IPS DF 19.7 (cell line): ENCODE results near the gene IPO13.

Source experiments
- DNase-seq: peaks from one replicate; pipeline ENCODE4 v3.0.0-alpha.2; 2013; ENCODE audit warnings: low read depth, low spot score

IPO13 gene

GRCh38 chr1:43973981-43974442 lies 27.3 kb downstream of the IPO13 start:
- no peak for DNase-seq

DNA sequence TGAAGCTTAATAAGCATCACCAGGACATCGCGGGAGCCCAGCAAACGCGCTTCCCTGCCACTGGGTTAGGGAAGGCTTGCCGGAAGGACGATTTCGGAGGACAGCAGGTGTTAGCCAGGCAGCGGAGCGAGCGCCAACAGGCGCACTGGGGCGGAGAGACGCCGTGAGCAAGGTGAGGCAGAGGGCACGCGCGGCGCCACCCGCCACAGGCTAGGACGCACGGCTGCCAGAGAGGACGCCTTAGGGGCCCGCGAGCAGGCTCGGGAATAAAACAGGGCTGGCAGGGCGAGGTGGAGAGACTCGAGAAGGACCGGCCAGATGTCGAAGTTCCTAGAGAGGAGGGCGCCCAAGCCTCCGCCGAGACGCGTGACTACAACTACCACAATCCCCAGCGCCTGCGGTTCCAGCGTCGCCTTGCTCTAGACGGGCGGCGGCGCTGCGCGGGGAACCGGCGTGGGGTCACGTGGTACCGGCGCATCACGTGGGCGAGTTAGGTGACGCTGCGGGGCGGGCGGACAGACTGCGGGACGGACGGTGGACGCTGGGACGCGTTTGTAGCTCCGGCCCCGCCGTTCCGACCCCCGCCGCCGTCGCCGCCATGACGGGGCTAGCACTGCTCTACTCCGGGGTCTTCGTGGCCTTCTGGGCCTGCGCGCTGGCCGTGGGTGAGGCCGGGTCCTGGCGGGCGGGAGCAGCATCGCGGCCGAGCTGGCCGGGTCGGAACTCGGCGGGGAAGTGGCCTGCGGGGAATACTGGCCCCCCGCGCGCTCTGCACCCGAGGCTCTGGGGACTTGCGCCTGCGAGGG lies 27.9 kb downstream of the IPO13 start, which contains the start of gene ATP6V0B:
Gene ATP6V0B, plus strand, starts transcription at position 518 of the 806 bp plus-strand sequence. Its CDS starts 81 bp downstream, at position 599.
- peak; percentile 85 for DNase-seq

GRCh38 chr1:43975249-43975961 lies 28.7 kb downstream of the IPO13 start:
- no peak for DNase-seq

GRCh38 chr1:43976045-43976444 lies 29.3 kb downstream of the IPO13 start:
- no peak for DNase-seq

DNA sequence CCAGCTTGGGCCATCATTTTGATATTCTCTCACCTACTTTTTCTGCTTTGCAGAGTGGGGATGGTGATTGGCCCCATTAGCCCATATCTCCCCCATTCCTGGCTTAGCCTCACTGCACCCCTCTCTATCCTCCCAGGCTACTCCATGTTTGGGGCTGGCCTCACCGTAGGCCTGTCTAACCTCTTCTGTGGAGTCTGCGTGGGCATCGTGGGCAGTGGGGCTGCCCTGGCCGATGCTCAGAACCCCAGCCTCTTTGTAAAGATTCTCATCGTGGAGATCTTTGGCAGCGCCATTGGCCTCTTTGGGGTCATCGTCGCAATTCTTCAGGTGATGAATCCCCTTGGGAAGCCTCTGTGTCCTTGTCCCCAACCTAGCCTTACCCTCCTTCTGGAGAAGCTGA lies 30.1 kb downstream of the IPO13 start:
- no peak for DNase-seq

DNA sequence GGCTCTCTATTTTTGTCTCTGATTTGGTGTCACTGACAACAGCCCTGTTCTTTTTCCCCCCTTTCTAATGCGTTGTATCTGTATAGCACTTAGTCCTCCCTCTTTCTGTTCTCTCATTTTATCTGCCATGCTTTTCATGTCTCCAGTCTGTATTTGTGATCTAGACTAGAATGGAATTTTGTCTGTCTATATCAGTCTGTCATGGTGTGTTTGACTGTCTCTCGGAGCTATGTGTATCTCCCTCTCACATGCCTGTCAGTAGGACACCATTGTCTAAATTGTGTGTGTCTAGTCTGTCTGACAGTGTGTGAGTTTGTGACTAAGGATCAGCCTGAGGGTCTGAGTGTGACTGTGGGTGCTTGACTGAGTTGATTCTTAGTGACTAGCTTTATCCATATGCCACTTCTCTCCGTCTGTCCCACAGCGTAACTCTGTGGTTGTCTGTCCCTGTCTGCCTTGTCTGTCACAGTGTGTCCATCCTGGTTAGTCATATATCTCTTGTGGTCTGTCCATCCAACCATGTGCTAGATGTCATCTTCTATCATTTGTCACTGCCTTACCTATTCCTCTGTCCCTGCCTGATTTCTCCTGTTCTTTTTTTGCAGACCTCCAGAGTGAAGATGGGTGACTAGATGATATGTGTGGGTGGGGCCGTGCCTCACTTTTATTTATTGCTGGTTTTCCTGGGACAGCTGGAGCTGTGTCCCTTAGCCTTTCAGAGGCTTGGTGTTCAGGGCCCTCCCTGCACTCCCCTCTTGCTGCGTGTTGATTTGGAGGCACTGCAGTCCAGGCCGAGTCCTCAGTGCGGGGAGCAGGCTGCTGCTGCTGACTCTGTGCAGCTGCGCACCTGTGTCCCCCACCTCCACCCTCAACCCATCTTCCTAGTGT lies 30.9 kb downstream of the IPO13 start:
- DNase-seq, result no peak

DNA sequence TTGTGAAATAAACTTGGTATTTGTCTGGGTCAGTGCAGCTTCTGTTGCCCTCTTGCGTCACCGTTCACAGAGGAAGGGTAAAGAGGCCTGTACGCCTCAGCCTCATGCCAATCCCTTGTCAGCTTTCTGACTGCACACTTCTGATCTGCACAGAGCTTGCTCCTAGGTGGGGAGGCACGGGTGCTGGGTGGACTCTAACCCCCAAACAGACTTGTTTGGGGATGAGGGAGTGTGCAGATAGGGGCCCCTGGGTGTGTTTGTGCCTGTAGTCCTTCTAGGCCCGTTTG lies 31.5 kb downstream of the IPO13 start:
- no peak for DNase-seq

DNA sequence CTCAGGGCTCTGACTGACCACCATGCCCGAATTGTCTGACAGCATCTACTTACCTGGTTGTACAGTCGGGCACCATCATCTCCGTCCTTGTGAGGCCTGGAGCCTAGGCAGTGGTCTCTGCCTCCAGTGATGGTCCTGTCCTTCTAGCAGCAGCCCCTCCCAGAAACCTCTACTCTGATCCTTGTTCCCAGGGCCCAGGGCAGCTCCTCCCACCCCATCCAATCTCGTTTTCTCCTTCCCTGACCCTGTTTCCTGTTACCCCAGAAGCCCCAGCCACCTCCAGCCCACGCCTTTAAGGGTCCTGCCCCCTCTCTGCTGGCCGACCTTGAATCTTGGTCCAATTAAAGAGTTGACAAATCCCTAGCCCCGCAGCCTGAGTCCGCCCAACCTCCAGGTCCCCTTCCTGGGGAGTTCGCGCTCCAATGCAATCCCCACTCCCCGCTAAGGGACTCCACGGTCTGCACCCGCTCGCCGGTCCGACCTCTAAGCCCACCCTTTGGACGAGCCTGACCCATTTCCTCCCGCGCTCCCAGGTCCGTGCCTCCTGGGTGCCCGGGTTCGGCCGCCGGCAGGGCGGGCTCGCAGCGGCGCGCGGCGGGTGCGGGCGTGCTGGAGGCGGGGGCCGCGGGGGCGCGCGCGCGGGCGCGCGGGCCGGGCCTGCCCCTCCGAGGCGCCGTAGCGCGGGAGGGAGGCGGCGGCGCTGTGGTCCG lies 32.0 kb downstream of the IPO13 start, which contains the start of gene B4GALT2:
Gene B4GALT2, plus strand, starts transcription at position 660 of the 710 bp plus-strand sequence. CDS start 1,951 bp downstream, outside the sequence.
- no peak for DNase-seq

DNA sequence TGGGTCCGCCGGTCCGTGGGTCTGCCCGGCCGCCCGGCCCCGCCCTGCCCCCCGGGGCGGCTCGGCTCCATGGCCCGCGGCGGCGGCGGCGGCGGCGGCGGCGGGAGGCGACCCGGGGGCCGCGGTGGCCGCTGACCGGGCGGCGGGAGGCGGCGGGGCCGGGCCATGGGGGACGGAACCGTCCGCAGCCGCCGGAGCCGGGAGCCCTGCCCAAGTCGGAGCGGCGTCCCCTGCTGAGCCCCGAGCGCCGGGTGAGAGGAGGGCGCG lies 32.4 kb downstream of the IPO13 start:
- DNase-seq, result no peak

- no peak for DNase-seq
These were observed 32.9 kb downstream of the IPO13 start for GRCh38 chr1:43979528-43980254.

- no peak for DNase-seq
These were observed 33.7 kb downstream of the IPO13 start for GRCh38 chr1:43980255-43981134.

DNA sequence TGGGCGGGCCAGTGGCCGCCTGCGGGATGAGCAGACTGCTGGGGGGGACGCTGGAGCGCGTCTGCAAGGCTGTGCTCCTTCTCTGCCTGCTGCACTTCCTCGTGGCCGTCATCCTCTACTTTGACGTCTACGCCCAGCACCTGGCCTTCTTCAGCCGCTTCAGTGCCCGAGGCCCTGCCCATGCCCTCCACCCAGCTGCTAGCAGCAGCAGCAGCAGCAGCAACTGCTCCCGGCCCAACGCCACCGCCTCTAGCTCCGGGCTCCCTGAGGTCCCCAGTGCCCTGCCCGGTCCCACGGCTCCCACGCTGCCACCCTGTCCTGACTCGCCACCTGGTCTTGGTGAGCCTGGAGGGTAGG lies 34.4 kb downstream of the IPO13 start:
- no peak for DNase-seq

GRCh38 chr1:43981636-43982035 lies 34.9 kb downstream of the IPO13 start:
- DNase-seq, result no peak

DNA sequence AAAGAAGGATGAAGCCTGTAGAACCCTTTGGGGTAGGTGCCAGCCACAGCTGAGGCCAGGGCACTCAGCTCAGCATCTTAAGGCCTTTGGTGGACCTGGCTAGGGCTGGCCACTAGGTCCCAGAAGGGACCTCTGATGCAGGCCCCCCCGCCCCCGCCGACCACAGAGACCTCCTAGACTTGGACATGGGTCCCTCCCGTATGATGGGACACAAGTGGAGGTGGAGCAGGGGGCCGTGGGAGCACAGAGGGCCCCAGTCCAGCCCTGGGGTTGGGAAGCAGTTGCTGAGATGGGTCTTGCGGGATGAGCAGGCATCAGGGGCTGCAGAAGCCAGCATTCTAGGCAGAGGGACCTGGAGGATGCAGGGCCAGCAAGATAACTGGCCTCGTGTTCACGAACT lies 35.5 kb downstream of the IPO13 start:
- no peak for DNase-seq

GRCh38 chr1:43982808-43983207 lies 36.1 kb downstream of the IPO13 start:
- no peak for DNase-seq

DNA sequence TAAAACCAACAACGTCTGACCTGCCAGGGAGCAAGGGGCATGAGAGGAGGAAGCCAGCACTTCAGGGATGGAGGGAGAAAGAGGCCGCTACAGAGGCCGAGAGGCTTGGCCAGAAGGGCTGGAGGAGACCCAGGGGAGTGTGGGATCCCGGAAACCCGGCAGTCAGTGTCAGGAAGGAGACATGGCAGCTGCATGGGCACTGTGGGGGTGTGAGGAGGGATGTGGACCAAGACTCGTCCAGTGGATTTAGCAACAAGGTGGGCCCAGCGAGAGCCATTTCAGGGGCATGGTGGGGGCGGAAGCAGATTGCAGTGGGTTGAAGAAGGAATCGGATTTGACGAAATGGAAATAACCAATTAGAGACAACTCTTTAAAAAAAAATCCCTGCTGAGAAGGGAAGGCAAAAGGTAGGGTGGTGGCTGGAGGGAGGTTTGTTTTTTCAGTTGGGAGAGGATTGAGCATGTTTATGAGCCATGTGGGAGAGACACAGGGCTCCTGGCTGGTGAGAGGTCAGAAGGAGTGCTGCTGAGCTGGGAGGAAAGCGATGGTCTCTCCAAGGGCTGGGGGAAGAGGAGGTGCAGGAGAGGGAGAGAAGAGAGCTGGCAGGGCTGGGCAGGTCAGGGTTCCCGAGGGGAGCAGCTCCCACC lies 36.6 kb downstream of the IPO13 start:
- DNase-seq, result no peak

DNA sequence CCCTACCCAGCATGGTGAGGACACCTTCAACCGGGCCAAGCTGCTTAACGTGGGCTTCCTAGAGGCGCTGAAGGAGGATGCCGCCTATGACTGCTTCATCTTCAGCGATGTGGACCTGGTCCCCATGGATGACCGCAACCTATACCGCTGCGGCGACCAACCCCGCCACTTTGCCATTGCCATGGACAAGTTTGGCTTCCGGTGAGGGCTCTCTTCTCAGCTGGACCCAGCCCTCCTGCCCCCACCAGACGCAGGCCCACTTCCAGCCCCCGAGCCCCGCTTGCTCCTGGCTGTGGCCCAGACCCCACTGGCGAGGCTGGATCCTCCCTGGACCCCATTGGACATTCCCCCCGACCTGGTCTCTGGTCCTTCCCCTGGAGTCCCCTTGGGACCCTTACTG lies 38.1 kb downstream of the IPO13 start:
- no peak for DNase-seq

DNA sequence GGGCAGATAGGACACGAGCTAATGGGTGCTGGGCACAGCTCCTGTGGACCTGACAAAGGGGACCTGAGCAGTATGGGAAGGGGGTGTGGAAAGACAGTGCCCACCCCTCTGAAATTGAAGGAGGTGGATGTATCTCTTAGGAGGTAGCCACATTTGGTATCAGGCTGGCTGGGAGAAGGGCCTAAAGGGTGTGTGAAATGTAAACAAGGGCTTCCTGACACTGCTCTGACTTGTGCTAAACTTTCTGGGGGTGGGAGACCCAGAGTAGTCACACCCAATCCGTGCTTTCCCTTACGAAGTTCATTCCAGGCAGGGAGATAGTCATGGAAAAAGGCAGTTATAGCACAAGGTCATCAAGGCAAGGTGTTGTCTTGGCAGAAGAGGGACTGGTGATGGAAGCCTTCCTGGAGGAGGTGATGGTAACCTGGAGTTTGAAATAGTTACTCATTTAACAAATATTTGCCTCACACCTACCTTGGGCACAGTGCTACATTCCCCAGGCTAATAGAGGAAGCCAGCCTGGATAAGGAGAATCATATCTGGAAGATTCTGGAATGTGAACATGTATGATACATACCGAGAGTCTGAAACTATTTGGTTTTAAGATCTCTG lies 39.3 kb downstream of the IPO13 start:
- DNase-seq, result no peak

- DNase-seq, result no peak
These were observed 40.0 kb downstream of the IPO13 start for GRCh38 chr1:43986712-43987111.
